GM21367 (cell line): Measurements from ENCODE around the gene ICA1L.

Source experiments
- ATAC-seq: cut with Tn5 transposase; IDR thresholded peaks from one replicate; pipeline ENCODE4 v1.9.1; 2021; ENCODE audit not compliant: unreplicated experiment

Gene ICA1L

GRCh38 chr2:202749477-202749876 is 122.1 kb downstream of the ICA1L start:
- no peak for ATAC-seq

GRCh38 chr2:202743613-202744012 is 128.0 kb downstream of the ICA1L start:
- no peak for ATAC-seq

- ATAC-seq = no peak
Observed at GRCh38 chr2:202736826-202737225, 134.7 kb downstream of the ICA1L start.

- ATAC-seq = no peak
Observed at GRCh38 chr2:202726070-202726469, 145.5 kb downstream of the ICA1L start.

- no peak for ATAC-seq
Observed at GRCh38 chr2:202723746-202724145, 147.8 kb downstream of the ICA1L start.
